NCI-H526 treated with DMSO at 0.1 percent for 48 hours (cell line): Measurements from ENCODE around the gene MFAP4.

Source experiments
- DNase-seq: peaks from one replicate; lab custom pipeline; 2025; lab: John Stamatoyannopoulos, UW

Gene MFAP4

DNA sequence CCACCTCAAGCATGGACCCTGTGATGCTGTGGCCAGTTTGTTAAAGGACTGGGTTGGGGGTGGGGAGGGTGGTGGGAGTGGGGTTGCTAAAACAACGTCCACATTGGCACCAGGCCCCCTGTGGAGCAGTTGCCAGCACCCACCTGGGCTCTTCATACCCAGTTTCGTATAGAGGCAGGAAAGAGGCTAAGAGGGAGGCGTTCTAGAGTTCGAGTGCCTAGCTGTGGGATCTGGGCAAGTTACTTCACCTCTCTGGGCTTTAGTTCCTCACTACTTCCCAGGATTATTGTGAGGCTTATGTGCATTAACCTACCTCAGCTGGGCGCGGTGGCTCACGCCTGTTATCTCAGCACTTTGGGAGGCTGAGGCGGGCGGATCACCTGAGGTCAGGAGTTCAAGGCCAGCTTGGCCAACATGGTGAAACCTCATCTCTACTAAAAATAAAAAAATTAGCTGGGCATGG lies 1.4 kb downstream of the MFAP4 start:
- DNase-seq, result no peak

DNA sequence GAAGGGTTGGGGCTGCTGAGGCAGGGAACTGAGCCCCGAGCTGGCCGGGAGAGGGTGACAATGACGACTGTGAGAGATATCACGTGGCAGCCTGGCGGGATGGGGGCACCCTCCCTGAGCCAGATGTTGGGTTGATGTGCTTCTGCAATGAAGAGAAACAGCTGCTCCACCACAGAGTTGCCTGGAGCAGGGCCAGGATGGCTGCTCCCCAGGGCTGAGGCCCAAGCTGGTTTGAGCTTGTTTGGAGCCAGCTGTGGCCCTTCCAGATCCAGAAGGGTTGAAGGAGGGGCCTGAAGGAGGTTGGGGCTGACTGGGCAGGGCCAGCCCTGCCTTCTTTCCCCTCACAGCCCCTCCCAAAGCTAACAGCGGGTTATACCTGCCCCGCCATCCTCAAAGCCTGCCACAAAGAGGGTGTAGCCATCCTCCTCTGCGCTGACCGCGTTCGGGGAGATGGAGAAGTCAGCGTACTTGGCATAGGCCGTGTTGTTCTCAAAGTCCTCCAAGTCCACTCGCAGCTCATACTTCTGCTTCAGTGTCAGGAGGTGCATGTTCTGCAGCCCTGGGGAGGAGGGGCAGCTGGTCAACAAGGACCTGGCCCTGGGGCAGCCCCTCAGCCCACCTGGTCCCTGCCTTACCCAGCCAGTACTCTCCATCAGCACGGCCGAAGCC lies 2.1 kb downstream of the MFAP4 start:
- no peak for DNase-seq

DNA sequence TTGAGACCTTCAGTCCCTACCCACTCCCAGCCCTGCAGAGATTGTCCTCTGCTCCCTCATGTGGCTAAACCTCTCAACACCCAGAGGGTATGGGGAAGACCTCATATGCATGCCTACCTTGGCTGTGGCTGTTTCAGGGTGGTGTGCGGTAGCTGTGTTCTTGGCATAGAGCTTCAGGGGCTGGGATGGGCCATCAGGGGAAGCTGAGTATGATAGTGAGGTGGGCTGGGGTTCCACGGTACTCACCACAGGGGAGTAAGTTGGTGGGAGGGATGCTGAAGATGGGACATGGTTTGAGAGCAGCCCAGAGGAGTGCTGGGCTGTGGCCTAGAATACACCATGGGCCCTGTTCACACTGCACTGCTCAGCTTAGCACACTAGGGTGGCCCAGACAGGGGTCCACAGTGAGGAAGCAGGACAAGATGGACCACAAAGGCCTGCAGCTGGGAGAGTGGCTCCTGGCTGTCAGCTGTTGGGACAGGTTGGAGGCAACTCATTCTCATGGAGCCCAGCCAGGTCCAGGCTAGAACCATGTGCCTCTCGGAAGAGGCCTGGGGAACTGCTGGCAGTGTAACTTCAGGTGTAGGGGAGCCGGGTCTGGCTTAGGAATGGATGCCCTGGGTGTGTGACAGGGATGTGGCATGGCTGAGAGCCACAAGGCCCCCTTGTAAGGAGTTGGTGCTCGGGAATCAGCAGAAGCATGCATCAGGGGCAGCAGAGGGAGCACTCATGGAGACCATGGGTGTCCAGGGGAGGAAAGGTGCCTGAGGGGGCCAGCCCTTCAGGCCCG lies 3.1 kb downstream of the MFAP4 start:
- no peak for DNase-seq

DNA sequence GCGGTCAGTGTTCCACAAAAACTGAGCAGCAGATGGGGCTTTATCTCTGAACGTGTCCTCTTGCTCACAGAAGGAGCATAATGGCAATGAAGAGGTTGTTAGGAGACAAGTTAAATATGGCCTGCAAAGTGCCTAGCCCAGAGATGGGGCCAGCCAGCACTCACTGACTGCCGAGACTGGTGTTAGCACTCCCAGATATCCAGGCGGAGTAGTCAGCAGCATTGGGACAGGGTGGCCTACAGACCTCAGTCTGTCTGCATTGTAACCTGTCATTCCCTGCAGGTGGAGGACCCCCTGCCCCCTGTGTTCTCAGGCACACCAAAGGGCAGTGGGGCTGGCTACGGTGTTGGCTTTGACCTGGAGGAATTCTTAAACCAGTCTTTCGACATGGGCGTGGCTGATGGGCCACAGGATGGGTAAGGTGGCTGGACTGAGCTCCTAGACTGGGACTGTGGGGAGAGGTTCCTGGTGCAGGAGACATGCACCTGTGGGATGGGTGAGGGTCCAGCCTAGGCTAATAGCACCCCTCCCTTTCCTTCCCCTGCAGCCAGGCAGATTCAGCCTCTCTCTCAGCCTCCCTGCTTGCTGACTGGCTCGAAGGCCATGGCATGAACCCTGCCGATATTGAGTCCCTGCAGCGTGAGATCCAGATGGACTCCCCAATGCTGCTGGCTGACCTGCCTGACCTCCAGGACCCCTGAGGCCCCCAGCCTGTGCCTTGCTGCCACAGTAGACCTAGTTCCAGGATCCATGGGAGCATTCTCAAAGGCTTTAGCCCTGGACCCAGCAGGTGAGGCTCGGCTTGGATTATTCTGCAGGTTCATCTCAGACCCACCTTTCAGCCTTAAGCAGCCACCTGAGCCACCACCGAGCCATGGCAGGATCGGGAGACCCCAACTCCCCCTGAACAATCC lies 4.2 kb downstream of the MFAP4 start:
- no peak for DNase-seq

DNA sequence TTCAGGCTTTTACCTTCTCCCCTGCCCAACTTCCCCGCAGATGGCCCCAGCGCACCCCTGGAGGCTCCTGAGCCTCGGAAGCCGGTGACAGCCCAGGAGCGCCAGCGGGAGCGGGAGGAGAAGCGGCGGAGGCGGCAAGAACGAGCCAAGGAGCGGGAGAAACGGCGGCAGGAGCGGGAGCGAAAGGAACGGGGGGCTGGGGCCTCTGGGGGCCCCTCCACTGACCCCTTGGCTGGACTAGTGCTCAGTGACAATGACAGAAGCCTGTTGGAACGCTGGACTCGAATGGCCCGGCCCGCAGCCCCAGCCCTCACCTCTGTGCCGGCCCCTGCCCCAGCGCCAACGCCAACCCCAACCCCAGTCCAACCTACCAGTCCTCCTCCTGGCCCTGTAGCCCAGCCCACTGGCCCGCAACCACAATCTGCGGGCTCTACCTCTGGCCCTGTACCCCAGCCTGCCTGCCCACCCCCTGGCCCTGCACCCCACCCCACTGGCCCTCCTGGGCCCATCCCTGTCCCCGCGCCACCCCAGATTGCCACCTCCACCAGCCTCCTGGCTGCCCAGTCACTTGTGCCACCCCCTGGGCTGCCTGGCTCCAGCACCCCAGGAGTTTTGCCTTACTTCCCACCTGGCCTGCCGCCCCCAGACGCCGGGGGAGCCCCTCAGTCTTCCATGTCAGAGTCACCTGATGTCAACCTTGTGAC lies 5.1 kb downstream of the MFAP4 start:
- no peak for DNase-seq

DNA sequence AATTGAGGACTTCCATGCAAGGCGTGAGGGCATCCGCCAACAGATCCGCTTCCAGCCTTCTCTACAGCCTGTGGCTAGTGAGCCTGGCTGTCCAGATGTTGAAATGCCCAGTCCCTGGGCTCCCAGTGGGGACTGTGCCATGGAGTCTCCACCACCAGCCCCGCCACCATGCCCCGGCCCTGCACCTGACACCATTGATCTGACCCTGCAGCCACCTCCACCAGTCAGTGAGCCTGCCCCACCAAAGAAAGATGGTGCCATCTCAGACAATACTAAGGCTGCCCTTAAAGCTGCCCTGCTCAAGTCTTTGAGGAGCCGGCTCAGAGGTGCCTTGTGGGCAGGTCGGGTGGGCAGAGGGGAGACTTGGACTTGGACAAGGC lies 5.6 kb downstream of the MFAP4 start:
- no peak for DNase-seq

DNA sequence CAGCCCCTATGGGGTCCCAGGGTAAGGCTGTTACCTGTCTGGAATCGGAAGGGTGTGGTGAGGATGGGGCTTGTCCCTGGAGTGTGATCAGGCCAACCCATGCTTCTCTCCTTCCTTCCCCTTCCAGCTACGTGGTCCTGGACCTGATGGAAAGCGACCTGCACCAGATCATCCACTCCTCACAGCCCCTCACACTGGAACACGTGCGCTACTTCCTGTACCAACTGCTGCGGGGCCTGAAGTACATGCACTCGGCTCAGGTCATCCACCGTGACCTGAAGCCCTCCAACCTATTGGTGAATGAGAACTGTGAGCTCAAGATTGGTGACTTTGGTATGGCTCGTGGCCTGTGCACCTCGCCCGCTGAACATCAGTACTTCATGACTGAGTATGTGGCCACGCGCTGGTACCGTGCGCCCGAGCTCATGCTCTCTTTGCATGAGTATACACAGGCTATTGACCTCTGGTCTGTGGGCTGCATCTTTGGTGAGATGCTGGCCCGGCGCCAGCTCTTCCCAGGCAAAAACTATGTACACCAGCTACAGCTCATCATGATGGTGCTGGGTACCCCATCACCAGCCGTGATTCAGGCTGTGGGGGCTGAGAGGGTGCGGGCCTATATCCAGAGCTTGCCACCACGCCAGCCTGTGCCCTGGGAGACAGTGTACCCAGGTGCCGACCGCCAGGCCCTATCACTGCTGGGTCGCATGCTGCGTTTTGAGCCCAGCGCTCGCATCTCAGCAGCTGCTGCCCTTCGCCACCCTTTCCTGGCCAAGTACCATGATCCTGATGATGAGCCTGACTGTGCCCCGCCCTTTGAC lies 6.3 kb downstream of the MFAP4 start:
- no peak for DNase-seq

DNA sequence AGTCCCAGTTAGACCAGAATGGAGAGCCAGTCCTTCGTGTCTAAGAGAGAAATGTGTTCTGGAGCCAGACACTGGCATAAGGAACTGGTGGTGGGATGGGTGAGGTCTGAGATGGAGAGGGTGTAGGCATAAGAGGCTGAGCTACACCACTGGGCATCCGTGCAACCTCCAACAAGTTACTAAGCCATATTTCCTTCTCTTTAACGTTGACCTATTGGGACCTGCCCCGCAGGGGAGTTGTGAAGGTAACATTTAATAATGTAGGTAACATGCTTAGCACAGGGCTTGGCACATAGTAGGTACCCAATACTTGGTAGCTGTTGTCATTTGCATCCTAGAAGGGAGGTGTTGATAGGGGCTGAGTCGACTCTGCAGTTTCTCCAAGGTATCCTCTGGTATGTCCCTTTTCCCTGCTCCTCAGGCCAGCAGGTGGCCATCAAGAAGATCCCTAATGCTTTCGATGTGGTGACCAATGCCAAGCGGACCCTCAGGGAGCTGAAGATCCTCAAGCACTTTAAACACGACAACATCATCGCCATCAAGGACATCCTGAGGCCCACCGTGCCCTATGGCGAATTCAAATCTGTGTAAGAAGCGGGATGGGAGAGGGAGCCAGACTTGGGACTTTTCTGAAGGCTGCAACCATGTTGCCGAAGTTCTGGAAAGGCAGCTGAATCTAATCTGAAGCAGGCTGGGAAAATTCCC lies 7.5 kb downstream of the MFAP4 start:
- no peak for DNase-seq

DNA sequence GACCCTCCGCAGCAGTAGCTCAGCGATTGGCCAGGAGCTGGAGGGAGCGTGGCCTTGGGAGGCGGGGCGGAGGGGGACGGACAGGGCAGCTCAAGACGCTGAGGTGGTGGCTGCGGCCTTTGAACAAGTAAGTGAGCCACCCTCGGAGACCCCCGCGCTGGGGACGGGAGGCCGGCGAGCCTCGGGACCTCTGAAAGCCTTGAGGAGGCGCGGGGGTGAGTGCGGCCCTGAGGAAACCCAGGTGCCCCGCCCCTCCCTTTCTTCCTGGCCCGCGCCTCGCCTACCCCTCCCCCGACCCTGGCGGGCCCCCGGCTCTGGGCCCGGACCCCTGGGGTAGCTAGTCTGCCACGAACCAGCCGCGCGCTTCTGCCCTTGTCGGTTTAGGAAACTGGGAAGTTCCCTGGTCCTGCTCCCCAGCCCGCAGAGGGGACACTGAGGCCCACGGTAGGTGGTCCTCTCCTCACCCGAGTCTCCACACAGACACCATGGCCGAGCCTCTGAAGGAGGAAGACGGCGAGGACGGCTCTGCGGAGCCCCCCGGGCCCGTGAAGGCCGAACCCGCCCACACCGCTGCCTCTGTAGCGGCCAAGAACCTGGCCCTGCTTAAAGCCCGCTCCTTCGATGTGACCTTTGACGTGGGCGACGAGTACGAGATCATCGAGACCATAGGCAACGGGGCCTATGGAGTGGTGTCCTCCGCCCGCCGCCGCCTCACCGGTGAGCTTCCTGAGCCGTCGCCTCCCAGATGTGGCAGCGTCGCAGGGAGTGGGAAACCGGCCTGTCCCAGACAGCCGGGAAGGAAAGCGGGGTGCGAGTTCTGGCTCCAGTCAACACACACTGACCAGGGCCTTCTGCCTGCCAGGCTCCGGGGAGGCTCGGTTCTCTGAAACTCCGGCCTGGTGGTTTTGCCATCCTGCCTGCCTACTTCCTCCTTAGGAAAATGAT lies 8.3 kb downstream of the MFAP4 start, which contains the start of gene MAPK7:
TSS of gene MAPK7 (plus strand) at position 83 of the 945 bp plus-strand sequence. CDS start at position 486, 403 bp downstream.
- no peak for DNase-seq

DNA sequence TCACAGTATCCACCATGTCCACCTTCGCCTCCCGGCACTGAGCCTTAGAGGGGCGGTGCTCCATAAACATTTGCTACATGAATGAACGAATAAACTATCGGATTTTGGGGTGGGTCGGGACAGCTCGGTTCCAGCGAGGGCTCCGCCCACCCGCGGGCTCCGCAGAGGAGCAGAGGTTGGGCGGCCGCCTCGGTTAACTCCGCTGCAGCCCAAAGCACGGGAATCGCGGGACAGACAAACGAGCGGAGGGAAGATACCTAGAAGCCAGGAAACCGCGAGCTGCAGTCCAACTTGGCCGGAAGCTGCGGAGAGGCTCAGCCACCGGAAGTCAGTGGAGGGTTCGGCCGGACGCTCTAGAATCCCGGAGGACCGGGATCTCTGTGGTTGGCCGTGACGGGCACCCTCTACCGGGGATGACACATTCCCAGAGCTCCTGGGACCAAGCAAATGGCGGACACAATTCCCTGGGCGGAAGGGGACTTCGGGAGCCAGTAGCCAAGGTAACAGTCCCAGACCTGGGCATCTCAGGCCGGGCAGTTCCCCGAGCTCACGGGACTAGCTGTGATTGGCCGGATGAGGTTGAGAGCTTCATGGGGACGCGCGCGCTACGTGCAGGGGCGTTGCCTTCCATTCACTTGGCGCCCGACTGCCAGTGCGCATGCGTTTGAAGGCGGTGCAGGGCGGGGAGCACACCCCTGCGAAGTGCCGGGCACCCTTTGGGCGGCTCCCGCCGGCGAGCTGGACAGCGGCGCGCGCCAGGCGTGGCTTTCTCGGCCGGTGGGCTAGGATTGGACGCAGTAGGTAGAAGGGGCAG lies 9.2 kb downstream of the MFAP4 start:
- peak; percentile 92 for DNase-seq

DNA sequence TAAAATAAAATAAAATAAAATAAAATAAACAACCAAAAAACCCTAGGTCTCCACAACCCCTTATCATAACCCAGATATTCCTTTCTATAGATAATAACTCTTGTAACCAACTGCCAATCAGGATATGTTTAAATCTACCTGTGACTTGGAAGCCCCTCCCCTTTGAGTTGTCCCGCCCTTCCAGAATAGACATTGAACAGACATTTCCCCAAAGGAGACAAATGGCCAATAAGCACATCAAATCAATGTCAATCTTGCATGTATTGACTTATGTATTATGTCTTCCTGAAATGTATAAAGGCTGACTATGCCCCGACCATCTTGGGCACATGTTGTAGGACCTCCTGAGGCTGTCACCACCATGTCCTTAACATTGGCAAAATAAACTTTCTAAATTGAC lies 10.2 kb downstream of the MFAP4 start:
- peak; percentile 29 for DNase-seq

DNA sequence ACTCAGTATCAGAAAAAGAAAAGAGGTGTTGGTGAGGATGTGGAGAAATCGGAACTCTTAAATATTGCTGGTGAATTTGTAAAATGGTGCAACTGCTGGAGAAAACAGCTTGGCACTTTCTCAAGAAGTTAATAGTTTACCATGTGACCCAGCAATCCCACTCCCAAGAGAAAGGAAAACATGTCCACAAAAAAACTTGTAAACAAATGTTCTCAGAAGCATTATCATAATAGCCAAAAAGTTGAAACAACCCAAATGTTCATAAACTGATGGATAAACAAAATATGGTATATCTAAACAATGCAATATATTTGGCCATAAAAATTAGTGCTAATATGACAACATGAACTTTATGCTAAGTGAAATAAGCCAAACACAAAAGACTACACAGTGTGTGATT lies 11.3 kb downstream of the MFAP4 start:
- DNase-seq, result no peak

DNA sequence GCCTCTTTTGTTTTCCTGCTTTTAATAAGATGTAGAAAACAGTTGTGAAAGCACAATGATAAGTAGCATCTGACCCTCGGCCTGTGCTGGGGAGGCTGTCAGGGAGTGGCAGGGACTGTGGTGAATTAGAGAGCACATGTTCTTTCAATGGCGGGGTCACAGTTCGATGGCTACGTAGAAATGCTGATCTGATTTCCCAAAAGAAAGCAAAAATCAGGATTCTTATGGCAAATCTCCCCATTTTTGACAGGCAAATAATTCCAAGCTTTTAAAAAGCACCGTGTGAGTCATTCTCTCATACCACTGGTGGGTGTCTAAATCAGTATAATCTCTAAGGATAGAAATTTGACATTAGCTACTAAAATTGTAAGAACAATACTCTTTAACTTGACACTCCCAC lies 12.9 kb downstream of the MFAP4 start:
- no peak for DNase-seq

DNA sequence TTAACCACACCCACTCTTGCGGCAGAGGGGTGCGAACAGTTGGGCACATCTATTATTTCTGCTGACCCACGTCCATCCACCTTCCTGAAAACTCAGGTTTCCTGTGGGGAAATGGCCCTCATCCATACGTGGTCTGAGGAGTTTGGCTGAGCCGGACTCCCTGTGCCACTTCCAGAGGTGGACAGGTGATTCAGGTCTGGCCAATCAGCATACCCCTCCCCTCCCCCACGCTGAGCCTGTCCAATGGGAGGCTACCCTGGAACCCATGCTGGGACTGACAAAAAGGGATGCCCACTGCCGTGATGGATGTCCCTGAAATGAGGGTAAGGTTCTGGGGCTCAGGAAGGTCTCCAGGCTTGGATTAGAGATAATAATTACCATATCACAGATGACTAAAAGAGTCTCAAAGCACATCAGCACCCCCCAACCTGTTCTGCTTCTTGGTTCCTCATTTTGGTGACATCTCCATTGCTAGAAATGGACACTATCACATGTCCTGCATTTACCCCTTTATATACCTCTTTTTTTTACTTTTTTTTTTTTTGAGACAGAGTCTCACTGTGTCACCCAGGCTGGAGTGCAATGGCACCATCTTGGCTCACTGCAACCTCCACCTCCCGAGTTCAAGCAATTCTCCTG lies 14.0 kb downstream of the MFAP4 start:
- no peak for DNase-seq

DNA sequence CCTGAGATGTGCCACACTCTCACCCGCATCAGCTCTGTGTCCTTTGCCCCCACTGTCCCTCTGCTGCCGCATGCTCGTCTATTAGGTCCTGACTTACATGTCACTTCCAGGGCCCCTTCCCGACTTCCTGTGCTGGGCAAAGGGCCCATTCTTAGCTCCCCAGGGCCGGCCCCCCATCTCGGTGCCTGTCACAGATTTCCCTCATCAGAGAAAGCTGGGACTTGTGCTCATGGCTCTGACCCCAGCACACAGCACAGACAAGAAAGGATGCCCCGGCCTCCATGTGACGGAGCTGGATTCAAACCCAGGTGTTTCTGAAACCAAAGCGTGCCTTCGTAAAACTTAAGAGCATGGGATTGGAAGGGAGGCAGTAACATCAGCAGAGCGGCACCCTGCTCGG lies 14.6 kb downstream of the MFAP4 start:
- DNase-seq, result no peak

DNA sequence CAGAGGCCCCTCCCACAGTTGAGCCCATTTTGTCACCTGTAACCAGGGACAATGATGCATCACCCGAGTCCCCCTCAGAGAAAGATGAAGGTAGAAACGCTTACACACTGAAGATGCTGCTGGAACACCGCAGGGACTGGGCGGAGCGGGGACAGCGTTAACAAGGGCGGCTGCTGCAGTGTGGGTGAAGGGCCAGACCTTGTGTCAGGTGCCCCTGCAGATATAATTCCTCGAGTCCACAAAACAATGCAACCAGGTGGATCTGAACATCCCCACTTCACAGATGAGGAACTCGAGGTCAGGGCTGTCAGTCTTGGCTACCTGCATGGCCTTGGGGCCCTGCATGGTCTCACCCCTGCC lies 15.0 kb downstream of the MFAP4 start:
- DNase-seq, result no peak

DNA sequence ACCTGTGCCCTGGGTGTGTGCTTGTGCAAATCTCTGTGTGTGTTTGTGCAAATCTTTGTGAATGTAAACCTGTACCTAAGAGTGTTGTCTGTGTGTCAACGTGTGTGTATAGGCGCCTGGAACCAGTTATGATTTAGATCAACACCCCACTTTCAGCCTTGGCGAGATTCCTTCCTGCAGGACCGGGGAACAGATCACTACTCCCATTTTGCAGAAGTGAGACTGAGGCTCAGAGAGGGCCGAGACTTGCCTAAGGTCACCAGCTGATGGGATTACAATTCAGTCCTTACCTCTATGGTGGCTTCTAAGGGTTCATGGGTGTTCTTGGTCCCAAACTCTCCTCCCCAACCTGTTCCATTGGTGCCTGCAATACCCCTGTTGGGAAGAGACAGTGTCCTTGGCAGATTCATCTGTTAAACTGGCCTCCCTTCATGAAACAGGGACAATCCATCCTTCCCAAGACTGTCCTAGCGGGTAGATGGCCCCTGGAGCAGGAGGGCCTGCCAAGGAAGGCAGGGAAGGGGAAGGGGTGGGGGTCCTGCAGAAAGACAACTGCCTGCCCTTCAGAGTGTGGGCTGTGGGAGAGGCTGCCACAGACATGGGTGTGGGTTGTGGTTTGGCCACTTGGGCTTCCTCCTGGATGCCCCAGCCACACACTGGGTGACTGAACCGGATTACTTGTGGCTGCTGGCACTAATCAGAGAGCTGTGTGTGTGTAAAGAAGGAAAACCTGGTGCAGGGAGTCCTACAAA lies 15.6 kb downstream of the MFAP4 start:
- DNase-seq, result no peak
